ENCODE measurements around the gene KRT38. TPM values are rescaled to one million over a fixed set of nuclear protein-coding genes. Genes with fewer than 3 reads are reported as not detected.

KRT38 gene
- total and polyA plus RNA-seq, 2 of the 8 experiments (the other 6 are each of a cell fraction or from before 2014, with no cell fraction given), result not detected

DNA sequence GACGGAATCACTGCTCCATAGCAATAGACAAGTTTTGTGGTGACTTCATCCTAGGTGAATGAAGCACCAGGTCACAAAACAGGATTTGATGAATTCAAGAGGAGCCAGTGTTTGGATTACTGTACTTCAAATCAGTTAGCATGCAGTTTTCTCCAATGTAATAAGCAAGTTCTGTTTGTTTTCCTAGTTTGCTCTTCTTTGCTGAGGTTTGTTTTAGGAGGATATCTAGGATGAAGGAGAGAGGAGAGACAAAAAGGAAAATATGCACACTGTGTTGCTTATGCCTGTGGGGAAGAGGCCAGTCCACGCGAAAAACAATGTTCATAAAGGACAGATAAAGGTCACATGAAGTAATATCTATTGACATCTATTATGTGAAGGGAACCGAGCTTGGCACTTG, 25.4 kb downstream of the KRT38 start (continued):
- TF ChIP-seq POLR2A (IDR thresholded peaks at IDR 0.05; ENCODE audit: control extremely low read depth in 1 of 2, low read depth in 2 of 2, low read length in 2 of 2), result no peak
- no peak for TF ChIP-seq CHD1 (IDR thresholded peaks at IDR 0.05; ENCODE audit: low read depth, low read length)

Data from H1 (cell line).